Measurements from ENCODE around the gene UGT1A10.
"Not testable (repeated sequence)": the region's sequence is repeated elsewhere in the genome, so short reads cannot be mapped to it uniquely, and the experiment has no call there.

UGT1A10 gene

GRCh38 chr2:233655943-233656342, 19.7 kb downstream of the UGT1A10 start:
- not testable (repeated sequence) for DNase-seq (ENCODE audit: low read depth in 3 of 3)

DNA sequence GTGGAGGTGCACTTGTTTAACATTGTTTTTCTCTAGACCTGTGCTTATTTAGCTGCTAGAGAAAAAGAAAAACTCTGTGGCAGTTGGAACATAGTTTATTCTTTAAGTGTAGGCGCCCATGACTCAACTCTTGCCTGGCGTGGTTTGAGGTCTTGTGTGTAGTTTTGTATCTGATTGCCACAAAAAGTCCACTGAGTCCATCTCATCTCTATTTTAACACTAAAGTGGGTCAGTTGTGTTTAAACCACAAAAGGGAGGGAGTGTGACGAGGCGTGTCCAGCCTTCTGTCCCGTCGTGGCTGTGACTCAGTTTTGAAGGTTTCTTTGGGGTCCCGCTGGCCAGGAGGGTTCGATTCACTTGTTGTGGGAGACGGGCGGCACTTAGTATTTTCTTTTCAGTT, 20.2 kb downstream of the UGT1A10 start:
- DNase-seq (ENCODE audit: low read depth in 3 of 3), result no peak

- no peak for DNase-seq (ENCODE audit: low read depth in 3 of 3)
Observed at GRCh38 chr2:233658610-233659009, 22.4 kb downstream of the UGT1A10 start.

- DNase-seq (ENCODE audit: low read depth in 3 of 3), result no peak
Observed at GRCh38 chr2:233663911-233664310, 27.7 kb downstream of the UGT1A10 start.

DNA sequence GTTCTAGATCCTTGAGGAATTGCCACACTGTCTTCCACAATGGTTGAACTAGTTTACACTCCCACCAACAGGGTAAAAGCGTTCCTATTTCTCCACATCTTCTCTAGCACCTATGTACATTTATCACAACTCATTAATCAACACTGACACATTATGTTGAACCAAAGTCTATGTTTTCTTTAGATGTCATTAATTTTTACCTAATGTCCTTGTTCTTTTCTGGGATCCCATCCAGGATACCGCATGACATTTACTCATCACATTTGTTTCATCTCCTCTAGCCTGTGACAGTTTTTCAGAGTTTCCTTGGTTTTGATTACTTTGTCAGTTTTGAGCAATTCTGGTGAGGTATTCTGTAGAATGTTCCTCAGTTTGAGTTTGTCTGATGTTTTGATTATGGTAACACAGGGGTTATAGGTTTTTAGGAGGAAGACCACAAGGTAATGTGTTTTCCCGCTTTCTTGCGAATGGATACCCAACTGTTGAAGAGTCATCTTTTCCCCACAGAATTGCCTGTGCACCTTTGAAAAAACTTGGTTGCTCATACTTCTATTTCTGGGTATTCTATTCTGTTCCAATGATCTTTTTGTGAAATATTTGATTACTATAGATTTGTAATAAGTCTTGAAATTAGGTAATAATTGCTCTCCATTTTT, 32.5 kb downstream of the UGT1A10 start:
- DNase-seq (ENCODE audit: low read depth in 3 of 3), result no peak

GRCh38 chr2:233671290-233672161, 35.3 kb downstream of the UGT1A10 start, which contains the start of gene UGT1A9:
Gene UGT1A9, plus strand, starts transcription at chr2:233671898. Its CDS starts 37 bp downstream, at chr2:233671935.
- no peak for DNase-seq (ENCODE audit: low read depth in 3 of 3)

- no peak for DNase-seq (ENCODE audit: low read depth in 3 of 3)
Observed at GRCh38 chr2:233672886-233673285, 36.6 kb downstream of the UGT1A10 start.

DNA sequence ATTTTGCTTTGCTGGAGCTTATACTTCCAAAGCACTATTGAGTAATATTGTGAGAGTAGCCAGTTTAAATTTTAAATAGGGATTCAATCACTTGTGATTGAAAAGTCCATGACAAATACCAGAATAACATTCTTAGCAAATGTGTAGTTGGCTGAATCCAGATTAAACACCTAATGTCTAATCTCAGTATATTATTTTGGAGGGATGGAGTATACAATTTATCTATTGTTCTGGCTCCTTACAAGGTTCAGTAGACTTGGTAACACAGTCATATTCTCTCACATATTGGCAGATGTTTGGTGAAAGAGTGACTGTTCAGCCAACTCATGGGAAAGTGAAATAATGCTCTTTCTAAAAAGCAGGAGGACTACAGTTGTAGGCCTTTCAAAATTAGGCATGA, 37.6 kb downstream of the UGT1A10 start:
- no peak for DNase-seq (ENCODE audit: low read depth in 3 of 3)

GRCh38 chr2:233674314-233674713, 38.1 kb downstream of the UGT1A10 start:
- no peak for DNase-seq (ENCODE audit: low read depth in 3 of 3)

DNA sequence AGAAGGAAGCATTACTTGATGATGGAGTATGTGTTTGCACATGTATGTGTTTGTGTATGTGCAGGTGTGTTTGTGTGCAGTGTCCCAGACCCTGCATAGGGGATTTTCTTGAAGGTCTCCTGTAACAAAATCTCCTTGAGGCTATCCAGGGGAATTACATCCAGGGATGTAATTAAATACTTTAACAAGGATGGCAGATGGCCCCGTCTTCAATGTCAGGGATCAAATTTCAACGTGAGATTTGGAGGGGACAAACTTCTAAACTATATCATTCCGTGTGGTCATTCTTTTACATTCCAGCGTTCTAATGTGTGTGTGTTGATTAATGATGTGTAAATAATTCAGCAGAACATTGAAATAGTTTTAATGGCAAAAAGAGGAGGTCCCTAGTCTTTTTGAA, 38.7 kb downstream of the UGT1A10 start:
- DNase-seq (ENCODE audit: low read depth in 3 of 3), result no peak

DNA sequence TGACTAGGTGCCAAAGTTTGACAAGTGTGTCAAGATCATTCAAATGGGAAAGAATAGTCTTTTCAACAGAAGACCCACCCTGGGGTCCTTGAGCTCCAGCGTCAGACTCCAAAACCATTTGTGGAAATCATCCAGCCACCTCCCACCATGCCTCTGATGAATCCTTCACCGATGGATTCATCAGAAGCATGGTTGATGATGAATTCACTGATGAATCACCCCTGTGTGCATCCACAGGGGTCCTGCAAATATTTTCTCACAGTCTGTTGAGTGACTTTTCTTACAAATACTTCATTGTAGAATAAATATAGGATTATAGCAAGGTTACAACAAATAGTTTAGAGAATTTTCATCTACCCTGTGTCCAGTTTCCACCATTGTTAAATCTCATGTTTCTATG, 39.8 kb downstream of the UGT1A10 start:
- no peak for DNase-seq (ENCODE audit: low read depth in 3 of 3)

DNA sequence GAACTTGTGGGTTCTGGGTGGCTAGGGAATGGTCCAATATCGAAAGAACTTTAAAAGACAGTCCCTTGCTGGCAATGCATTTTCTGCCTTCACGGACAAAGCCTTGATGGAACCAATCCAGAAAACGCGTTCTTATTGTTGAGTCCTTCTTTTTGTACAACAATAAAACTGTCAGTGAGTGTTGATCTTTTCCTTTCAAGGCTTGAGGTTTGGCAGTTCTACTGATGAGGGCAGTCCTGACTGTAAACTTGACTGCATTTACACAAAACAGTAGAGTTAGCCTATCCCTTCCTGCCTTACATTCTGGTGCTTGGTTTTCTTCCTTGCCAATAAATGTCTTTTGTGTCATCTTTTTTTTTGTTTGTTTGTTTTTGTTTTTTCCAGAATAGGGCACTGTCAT, 42.9 kb downstream of the UGT1A10 start:
- DNase-seq (ENCODE audit: low read depth in 3 of 3), result no peak

DNA sequence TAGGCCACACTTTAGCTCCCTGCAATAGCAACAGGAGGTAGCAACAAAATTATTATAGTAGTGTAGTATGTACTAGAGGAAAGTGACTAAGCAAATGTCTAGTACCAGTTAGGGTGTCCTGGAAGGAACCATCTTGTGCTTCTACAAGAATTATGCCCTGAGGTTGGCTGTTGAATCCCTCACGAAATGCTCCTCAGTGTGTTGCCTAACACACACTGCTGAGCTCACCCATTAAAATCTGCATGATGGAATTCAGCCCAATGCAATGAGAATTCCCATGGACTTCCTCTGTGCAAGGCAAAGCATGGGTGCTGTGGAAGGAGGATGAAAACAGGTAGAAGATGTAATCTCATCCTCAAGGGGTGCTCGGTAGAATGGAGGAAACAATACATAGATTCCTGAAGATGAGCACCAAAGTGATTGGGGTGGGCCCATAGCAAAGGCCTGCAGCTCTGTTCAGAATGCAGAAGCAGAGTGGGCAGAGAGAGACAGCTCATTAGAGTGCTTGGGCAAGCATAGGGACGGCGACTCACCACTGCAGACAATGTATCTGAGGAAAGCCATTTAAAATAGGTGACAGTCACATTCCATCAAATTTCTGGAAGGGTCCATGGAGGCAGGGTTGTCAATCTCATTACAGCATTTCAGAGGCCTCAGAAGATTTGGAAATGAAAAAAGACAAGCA, 44.3 kb downstream of the UGT1A10 start:
- DNase-seq (ENCODE audit: low read depth in 3 of 3), result no peak

DNA sequence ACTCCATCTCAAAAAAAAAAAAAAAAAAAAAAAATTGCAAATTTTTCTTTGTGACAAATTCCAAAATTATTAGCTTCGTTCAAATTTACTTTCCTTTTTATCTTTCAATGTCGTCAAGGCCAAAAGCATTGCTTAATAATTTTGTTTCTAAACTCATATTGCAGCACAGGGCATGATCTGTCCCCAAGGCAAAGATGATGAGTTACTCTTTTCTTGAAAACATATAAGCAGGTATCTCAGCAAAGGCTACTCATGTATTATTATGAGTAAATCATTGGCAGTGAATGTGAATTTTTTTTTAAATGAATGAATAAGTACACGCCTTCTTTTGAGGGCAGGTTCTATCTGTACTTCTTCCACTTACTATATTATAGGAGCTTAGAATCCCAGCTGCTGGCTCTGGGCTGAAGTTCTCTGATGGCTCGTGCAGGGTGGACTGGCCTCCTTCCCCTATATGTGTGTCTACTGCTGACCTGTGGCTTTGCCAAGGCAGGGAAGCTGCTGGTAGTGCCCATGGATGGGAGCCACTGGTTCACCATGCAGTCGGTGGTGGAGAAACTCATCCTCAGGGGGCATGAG, 45.4 kb downstream of the UGT1A10 start, which contains the start of gene UGT1A7:
Gene UGT1A7 (plus strand): TSS at position 381 of the 579 bp plus-strand sequence. CDS start 37 bp downstream, at position 418.
- no peak for DNase-seq (ENCODE audit: low read depth in 3 of 3)

- DNase-seq (ENCODE audit: low read depth in 3 of 3), result no peak
Observed at GRCh38 chr2:233684640-233685039, 48.4 kb downstream of the UGT1A10 start.

DNA sequence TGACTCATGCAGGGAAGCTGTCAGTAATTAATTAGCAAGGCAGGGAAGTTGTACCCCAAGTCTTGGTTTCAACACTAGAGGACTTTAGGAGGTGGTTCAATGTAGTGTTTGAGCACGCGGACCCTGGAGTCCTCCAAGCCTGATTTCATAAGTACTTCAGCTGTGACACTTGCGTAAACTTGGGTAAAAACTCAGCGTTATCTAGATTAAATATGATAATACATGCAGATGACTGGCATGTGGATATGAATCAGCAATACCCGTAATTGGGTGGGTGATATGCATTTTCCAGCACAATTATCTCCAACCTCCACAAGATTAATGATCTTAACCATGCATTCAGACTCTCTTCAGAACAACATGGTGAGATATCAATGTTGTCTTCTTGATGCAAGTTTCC, 50.7 kb downstream of the UGT1A10 start:
- no peak for DNase-seq (ENCODE audit: low read depth in 3 of 3)

GRCh38 chr2:233688341-233688740, 52.1 kb downstream of the UGT1A10 start:
- no peak for DNase-seq (ENCODE audit: low read depth in 3 of 3)

DNA sequence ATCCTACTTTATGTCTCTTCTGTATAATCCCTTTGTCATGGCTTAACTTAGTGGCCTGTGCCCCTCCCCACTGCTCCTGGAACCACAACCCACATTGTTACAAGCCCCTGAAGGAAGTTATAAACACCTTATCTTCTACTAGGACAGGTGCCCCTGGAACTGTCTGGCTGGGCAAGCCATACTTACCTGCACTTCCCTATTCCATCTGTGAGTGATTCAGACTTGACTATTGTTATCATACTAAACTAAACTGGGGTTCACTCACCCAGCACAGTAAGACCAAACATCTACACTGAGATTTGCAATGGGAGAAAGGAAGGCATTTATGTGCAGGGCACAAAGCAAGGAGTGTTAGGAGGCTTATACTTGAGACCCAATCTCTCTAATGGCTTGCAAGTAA, 52.8 kb downstream of the UGT1A10 start:
- no peak for DNase-seq (ENCODE audit: low read depth in 3 of 3)

DNA sequence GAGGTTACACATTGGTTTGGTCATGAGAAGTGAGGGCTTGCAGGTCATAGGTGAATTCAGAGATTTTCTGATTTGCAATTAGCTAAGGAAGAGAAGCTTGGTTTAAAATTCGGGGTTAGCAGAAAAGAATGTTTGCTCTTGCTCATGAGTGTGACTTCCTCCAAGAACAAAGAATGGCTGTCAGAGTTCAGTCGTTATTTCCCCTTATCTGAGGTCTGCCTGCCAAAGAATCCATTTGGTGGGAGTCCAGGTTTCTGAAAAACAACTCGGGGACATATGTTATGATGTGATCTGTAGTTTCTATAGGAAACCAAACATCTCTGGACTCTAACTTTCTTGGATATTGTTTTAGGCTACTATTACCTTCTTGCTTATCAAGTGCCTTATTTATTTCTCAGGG, 53.3 kb downstream of the UGT1A10 start:
- no peak for DNase-seq (ENCODE audit: low read depth in 3 of 3)

- no peak for DNase-seq (ENCODE audit: low read depth in 3 of 3)
Observed at GRCh38 chr2:233690444-233690843, 54.2 kb downstream of the UGT1A10 start.

- DNase-seq (ENCODE audit: low read depth in 3 of 3), result no peak
Observed at GRCh38 chr2:233691443-233692433, 55.5 kb downstream of the UGT1A10 start.
